Bladder microvascular endothelial cell (primary cell): ENCODE results near the gene MEF2C. TPM values are rescaled to one million over a fixed set of nuclear protein-coding genes. Genes with fewer than 3 reads are reported as not detected.

Experiments used
- total RNA-seq: library from RNA; depleted of rRNA; stranded (reverse); fragments of >200 nt; gene quantifications from 2 replicates; pipeline ENCODE4 v1.2.3, GENCODE V29; 2014

Gene MEF2C
- 75.9 and 113 TPM in 2 replicates for total RNA-seq

GRCh38 chr5:88883059-88883835, at the start of gene MEF2C:
MEF2C (minus strand) TSS chr5:88883184; CDS start chr5:88823788, 59,396 bp downstream.

